ENCODE measurements around the gene SET.

Gene SET

GRCh38 chr9:128705051-128705965 lies 16.3 kb downstream of the SET start:
- DNase-seq = no peak
- in situ Hi-C loops (cut with HindIII; ENCODE audit: low pct_ligation_motif_present, low pct_unique_long_range_greater_than_20kb, low sequenced_read_pairs) = no loop called here

GRCh38 chr9:128706045-128706444 lies 17.0 kb downstream of the SET start:
- in situ Hi-C loops (cut with HindIII; ENCODE audit: low pct_ligation_motif_present, low pct_unique_long_range_greater_than_20kb, low sequenced_read_pairs) = no loop called here

GRCh38 chr9:128706671-128707381 lies 17.8 kb downstream of the SET start:
- in situ Hi-C loops (cut with HindIII; ENCODE audit: low pct_ligation_motif_present, low pct_unique_long_range_greater_than_20kb, low sequenced_read_pairs) = no loop called here
- DNase-seq = no peak

More at GRCh38 chr9:128706045-128706444, 17.0 kb downstream of the SET start:
- DNase-seq = no peak

- in situ Hi-C loops (cut with HindIII; ENCODE audit: low pct_ligation_motif_present, low pct_unique_long_range_greater_than_20kb, low sequenced_read_pairs) = no loop called here
- no peak for DNase-seq
Measured at GRCh38 chr9:128707446-128707845, 18.4 kb downstream of the SET start.

- no peak for DNase-seq
- in situ Hi-C loops (cut with HindIII; ENCODE audit: low pct_ligation_motif_present, low pct_unique_long_range_greater_than_20kb, low sequenced_read_pairs) = no loop called here
Measured at GRCh38 chr9:128712451-128713410, 23.7 kb downstream of the SET start.

DNA sequence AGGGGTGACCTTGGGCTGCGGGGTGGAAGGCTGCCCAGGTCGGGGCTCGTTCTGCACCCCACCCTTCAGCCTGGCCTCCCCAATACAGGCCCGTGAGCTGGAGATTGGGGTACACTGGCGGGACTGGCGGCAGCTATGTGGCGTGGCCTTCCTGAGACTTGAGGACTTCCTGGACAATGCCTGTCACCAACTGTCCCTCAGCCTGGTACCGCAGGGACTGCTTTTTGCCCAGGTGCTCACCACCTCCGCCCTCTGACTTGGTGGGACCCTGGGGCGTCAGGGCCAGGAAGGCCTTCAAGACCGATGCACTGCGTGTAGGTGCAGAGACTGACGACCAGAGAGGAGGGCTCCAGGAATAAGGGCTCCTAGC lies 24.4 kb downstream of the SET start:
- in situ Hi-C loops (cut with HindIII; ENCODE audit: low pct_ligation_motif_present, low pct_unique_long_range_greater_than_20kb, low sequenced_read_pairs) = no loop called here
- no peak for DNase-seq

DNA sequence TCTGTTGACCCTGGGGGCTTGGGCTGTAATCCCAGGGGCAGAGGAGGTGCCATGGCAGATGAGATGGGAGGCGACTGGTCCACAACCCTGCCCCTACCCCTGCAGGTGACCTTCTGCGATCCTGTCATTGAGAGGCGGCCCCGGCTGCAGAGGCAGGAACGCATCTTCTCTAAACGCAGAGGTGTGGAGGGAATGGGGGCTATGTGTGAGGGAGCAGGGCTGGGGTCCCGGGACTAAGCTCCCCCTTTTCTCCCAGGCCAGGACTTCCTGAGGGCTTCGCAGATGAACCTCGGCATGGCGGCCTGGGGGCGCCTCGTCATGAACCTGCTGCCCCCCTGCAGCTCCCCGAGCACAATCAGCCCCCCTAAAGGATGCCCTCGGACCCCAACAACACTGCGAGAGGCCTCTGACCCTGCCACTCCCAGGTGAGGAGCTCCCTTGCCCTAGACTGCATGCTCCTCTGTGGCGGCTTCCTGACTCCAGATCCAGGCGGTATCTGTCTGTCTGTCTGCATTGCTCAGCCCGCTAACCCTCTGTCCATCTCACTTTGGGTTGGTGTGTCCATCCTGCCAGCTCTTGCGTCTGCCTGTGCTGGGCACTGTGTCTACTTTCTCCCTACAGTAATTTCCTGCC lies 25.0 kb downstream of the SET start:
- in situ Hi-C loops (cut with HindIII; ENCODE audit: low pct_ligation_motif_present, low pct_unique_long_range_greater_than_20kb, low sequenced_read_pairs) = no loop called here
- DNase-seq = no peak

GRCh38 chr9:128714586-128715435 lies 25.8 kb downstream of the SET start:
- DNase-seq = no peak
- in situ Hi-C loops (cut with HindIII; ENCODE audit: low pct_ligation_motif_present, low pct_unique_long_range_greater_than_20kb, low sequenced_read_pairs) = no loop called here

DNA sequence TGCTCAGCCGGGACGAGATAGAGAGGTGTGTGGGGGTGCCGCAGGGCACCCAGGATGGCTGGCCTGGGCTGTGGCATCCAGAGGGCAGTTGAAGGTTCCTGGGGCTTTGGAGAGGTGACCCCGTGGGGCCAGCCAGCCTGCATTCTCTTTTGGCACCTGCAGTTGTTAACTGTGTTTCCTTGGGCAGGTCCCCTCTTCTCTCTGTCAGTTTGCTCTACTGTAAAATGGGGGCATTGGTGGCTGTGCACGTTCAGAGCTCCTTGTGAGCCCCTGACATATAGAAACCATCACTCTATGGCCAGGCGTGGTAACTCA lies 26.4 kb downstream of the SET start:
- in situ Hi-C loops (cut with HindIII; ENCODE audit: low pct_ligation_motif_present, low pct_unique_long_range_greater_than_20kb, low sequenced_read_pairs) = no loop called here

GRCh38 chr9:128716581-128717254 lies 27.7 kb downstream of the SET start:
- in situ Hi-C loops (cut with HindIII; ENCODE audit: low pct_ligation_motif_present, low pct_unique_long_range_greater_than_20kb, low sequenced_read_pairs) = no loop called here

More for the DNA sequence above, 26.4 kb downstream of the SET start:
- no peak for DNase-seq

DNA sequence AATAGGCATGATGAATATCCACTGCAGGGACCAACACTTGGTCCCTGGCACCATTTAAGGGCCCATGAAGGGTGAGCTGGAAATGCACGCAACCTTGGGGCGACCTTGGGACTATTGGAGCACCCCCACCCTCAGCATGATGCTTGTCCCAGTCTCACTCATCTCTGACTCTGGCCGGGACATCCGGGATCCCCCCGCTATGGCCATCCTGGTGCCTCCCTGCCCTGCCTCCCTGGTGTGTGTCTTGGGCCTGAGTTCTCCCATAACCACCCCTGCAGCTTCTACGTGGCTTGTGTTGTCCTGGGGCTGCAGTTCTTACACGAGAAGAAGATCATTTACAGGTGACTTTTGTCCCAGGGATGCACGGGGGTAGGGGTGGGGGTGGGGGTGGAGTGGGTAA lies 29.0 kb downstream of the SET start:
- in situ Hi-C loops (cut with HindIII; ENCODE audit: low pct_ligation_motif_present, low pct_unique_long_range_greater_than_20kb, low sequenced_read_pairs) = no loop called here
- no peak for DNase-seq

More at GRCh38 chr9:128716581-128717254, 27.7 kb downstream of the SET start:
- DNase-seq = no peak

- no peak for DNase-seq
- in situ Hi-C loops (cut with HindIII; ENCODE audit: low pct_ligation_motif_present, low pct_unique_long_range_greater_than_20kb, low sequenced_read_pairs) = no loop called here
Measured at GRCh38 chr9:128718475-128718874, 29.5 kb downstream of the SET start.

- in situ Hi-C loops (cut with HindIII; ENCODE audit: low pct_ligation_motif_present, low pct_unique_long_range_greater_than_20kb, low sequenced_read_pairs) = no loop called here
- no peak for DNase-seq
Measured at GRCh38 chr9:128719919-128720605, 31.0 kb downstream of the SET start.

- no peak for DNase-seq
- in situ Hi-C loops (cut with HindIII; ENCODE audit: low pct_ligation_motif_present, low pct_unique_long_range_greater_than_20kb, low sequenced_read_pairs) = no loop called here
Measured at GRCh38 chr9:128720841-128721486, 31.9 kb downstream of the SET start.

GRCh38 chr9:128721487-128722010 lies 32.5 kb downstream of the SET start:
- DNase-seq = no peak
- in situ Hi-C loops (cut with HindIII; ENCODE audit: low pct_ligation_motif_present, low pct_unique_long_range_greater_than_20kb, low sequenced_read_pairs) = no loop called here

Data from ACHN (cell line).